Upper lobe of left lung (tissue), 6 donors: ENCODE measurements around the gene ME3. TPM values are rescaled to one million over a fixed set of nuclear protein-coding genes. Genes with fewer than 3 reads are reported as not detected.
"Not testable (repeated sequence)": the region's sequence is repeated elsewhere in the genome, so short reads cannot be mapped to it uniquely, and the experiment has no call there.

Experiments used
- ATAC-seq, 2 donors: fragments of 200-7000 bp; cut with Tn5 transposase; one replicate each; pipeline ENCODE4 v1.9.1; 2022; ENCODE audit warnings: mild to moderate bottlenecking in 2 of 2, moderate library complexity in 2 of 2; ENCODE audit not compliant: low FRiP score in 2 of 2
- DNase-seq, 2 donors: peaks; one replicate each; pipeline ENCODE4 v3.0.0-alpha.2; 2019 to 2020
- H3K27ac ChIP-seq, 4 donors: fragments of 200-600 bp; sonication (generic); one replicate each; pipeline ENCODE4 v1.5.1; 2016 to 2019
- H3K27me3 ChIP-seq, 4 donors: fragments of 200-600 bp; sonication (generic); one replicate each; pipeline ENCODE4 v1.5.1; 2017 to 2019
- H3K36me3 ChIP-seq, 4 donors: fragments of 200-600 bp; sonication (generic); one replicate each; pipeline ENCODE4 v1.5.1; 2016 to 2019
- H3K4me1 ChIP-seq, 4 donors: fragments of 200-600 bp; sonication (generic); one replicate each; pipeline ENCODE4 v1.5.1; 2018 to 2019
- H3K4me3 ChIP-seq, 4 donors: fragments of 200-600 bp; sonication (generic); one replicate each; pipeline ENCODE4 v1.5.1; 2017 to 2019; ENCODE audit warnings: mild to moderate bottlenecking in 2 of 4, moderate library complexity in 1 of 4
- H3K9me3 ChIP-seq, 4 donors: fragments of 200-600 bp; sonication (generic); one replicate each; pipeline ENCODE4 v1.5.1; 2018 to 2019
- EP300 ChIP-seq, 4 donors: sonication (generic); formaldehyde crosslinking; IDR thresholded peaks; one replicate each; pipeline ENCODE4 v1.5.1; 2017; ENCODE audit warnings: antibody characterized with exemption in 4 of 4, control low read depth in 2 of 4
- POLR2A ChIP-seq, 4 donors: fragments of 450-650 bp; IDR thresholded peaks; one replicate each; pipeline ENCODE4 v1.5.1; 2016 to 2017; ENCODE audit warnings: antibody characterized with exemption in 4 of 4, mild to moderate bottlenecking in 2 of 4
- POLR2AphosphoS5 ChIP-seq, 2 donors: sonication (generic); formaldehyde crosslinking; IDR thresholded peaks; one replicate each; pipeline ENCODE4 v1.5.1; 2017; ENCODE audit warnings: antibody characterized with exemption in 2 of 2
- WGBS, 2 donors: methylation state at CpG; one replicate each; pipeline ENCODE4 v1.1.5; 2017 to 2018; 5-methylcytosine and 5-hydroxymethylcytosine counted together
- total RNA-seq, 6 donors: library from RNA; depleted of rRNA in 4 of 6; stranded (reverse); fragments of >200 nt in 4 of 6; gene quantifications; one replicate each; pipeline versions ENCODE4 v1.1.0 to v1.2.1, GENCODE V29; 2016 to 2021
- TF ChIP-seq, protein P1 (sequence below), 6 experiments: fragments of 450-650 bp in 4 of 6; fragments of 200-600 bp in 2 of 6; sonication (generic) in 2 of 6; IDR thresholded peaks; one replicate each; pipeline ENCODE4 v1.5.1; 2016 to 2019; ENCODE audit warnings: antibody characterized with exemption in 6 of 6
- donor health status: DM: no; HTN: no; CAD: no; lungs with moderate emphysema.
- donor health status: DM: no; HTN: yes; CAD: no; lungs with severe emphysema.

The ME3 gene
- total RNA-seq, 6 donors from 2014 or later: 19.5 to 56.6 (median 34.7) TPM

DNA sequence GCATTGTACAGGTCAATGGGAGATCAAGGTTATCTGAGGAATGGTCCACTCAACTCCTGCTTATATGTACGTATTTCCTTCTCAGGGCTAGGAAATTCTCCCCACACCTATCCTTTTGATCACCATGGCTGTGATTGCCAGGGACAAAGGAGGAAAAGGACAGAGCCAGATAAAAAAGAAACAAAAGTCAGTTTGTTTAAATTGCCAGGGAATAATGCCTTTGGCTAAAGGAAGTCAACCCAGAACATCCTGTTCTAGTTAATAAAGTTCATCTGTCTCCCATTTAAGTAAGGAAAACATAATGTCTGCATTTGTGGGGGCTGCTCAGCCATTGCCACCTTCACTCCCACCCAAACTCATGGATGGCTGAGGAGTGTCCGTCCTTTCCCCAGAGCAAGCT lies 124.7 kb downstream of the ME3 start:
- peak overlapping the region; percentile 60 to 77 (median 71) for H3K27ac ChIP-seq
- 61 to 72% methylated on average over 2 of the region's 2 CpGs for WGBS, 2 donors
- H3K9me3 ChIP-seq: no peaks in the 10 kb centered on the region
- ATAC-seq (peak in 1 of 2 donors; percentile 49), DNase-seq (no peak)
- no peaks in the 10 kb centered on the region for H3K27me3 ChIP-seq
- H3K4me3 ChIP-seq: no peak overlapping the region
- H3K36me3 ChIP-seq: no peaks in the 10 kb centered on the region
- peak; percentile 3 to 78 (median 64) for TF ChIP-seq EP300 (IDR thresholded peaks at IDR 0.05)
- TF ChIP-seq POLR2A (IDR thresholded peaks at IDR 0.05): no peak
- TF ChIP-seq POLR2AphosphoS5 (IDR thresholded peaks at IDR 0.05): peak; percentile 36 to 56
- TF ChIP-seq, protein P1, sequence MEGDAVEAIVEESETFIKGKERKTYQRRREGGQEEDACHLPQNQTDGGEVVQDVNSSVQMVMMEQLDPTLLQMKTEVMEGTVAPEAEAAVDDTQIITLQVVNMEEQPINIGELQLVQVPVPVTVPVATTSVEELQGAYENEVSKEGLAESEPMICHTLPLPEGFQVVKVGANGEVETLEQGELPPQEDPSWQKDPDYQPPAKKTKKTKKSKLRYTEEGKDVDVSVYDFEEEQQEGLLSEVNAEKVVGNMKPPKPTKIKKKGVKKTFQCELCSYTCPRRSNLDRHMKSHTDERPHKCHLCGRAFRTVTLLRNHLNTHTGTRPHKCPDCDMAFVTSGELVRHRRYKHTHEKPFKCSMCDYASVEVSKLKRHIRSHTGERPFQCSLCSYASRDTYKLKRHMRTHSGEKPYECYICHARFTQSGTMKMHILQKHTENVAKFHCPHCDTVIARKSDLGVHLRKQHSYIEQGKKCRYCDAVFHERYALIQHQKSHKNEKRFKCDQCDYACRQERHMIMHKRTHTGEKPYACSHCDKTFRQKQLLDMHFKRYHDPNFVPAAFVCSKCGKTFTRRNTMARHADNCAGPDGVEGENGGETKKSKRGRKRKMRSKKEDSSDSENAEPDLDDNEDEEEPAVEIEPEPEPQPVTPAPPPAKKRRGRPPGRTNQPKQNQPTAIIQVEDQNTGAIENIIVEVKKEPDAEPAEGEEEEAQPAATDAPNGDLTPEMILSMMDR (IDR thresholded peaks at IDR 0.05): no peak
- H3K4me1 ChIP-seq: peaks cover 19 to 36% (median 23%) of the 10 kb centered on the region in 4 donors

DNA sequence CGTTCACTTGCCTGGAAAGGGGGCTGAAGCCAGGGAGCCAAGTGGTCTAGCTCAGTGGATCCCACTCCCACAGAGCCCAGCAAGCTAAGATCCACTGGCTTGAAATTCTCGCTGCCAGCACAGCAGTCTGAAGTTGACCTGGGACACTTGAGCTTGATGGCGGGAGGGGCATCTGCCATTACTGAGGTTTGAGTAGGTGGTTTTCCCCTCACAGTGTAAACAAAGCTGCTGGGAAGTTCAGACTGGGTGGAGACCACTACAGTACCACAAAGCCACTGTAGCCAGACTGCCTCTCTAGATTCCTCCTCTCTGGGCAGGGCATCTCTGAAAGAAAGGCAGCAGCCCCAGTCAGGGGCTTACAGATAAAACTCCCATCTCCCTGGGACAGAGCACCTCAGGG lies 131.1 kb downstream of the ME3 start:
- not testable (repeated sequence) for ATAC-seq, H3K27ac ChIP-seq, H3K27me3 ChIP-seq, H3K36me3 ChIP-seq, H3K9me3 ChIP-seq, H3K4me3 ChIP-seq
- WGBS, 2 donors: 38 to 78% methylated on average over 3 of the region's 3 CpGs
- peaks cover 3 to 13% (median 7%) of the 10 kb centered on the region in 4 donors for H3K4me1 ChIP-seq
- TF ChIP-seq EP300 (IDR thresholded peaks at IDR 0.05) (peak in 1 of 4 donors; percentile 9), POLR2AphosphoS5 (IDR thresholded peaks at IDR 0.05) (peak in 1 of 2 donors; percentile 22)
- peak in 1 of 2 donors; percentile 73 for DNase-seq

DNA sequence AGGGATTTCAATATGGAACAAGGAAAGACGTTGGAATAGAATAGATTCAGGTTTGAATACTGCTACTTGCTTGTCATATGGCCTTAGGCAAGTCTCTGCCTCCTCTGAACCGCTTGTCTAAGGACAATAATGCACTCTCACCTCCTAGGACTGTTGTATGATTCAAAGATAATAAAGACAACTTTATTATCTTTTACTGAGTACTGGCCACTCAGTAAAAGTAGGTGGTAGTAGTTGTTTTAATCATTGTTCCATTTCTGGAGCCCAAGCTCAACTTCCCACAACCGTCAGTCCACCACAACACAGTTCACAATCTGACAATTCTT lies 134.2 kb downstream of the ME3 start:
- peaks cover 3 to 13% (median 7%) of the 10 kb centered on the region in 4 donors for H3K4me1 ChIP-seq
- TF ChIP-seq POLR2A (IDR thresholded peaks at IDR 0.05): no peak
- TF ChIP-seq, protein P1 (IDR thresholded peaks at IDR 0.05): no peak
- no peak for TF ChIP-seq POLR2AphosphoS5 (IDR thresholded peaks at IDR 0.05)
- no peak for TF ChIP-seq EP300 (IDR thresholded peaks at IDR 0.05)
- H3K9me3 ChIP-seq: no peaks in the 10 kb centered on the region
- H3K4me3 ChIP-seq: no peak overlapping the region
- DNase-seq: no peak
- H3K27ac ChIP-seq: no peak overlapping the region
- WGBS, 2 donors: 87 to 89% methylated on average over 3 of the region's 3 CpGs
- H3K27me3 ChIP-seq: no peaks in the 10 kb centered on the region
- no peak for ATAC-seq
- no peaks in the 10 kb centered on the region for H3K36me3 ChIP-seq

DNA sequence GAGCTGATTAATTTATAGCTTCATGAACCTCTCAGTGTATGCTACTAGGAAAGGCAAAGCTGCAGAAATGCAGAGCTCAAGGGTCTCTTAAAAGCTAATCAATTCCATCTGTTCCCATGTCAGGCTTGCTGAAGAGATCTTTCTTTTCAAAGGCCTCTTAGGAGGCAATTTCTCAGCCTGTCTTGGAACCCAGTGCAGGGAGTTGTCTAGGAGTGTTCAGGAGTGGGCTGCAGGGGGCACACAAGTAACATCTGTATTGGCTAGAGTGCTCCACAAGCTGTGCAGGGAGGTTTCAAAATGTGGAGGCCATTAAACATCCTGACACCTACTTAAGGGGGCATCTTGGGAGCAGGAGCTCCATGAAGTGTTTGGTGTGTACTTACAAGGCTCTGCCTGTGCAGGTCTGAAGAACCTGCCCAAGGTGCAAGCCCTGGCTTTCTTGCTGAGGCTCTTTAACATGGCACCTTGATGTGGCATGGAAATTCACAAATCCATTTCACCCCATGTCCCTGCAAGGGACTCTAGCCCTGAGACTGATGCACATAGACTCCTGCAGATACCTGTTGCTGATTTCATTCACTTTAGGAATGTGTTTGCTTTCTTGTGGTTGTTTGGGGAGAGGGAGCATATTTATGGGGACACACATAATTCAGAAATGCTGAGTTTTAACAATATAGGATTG lies 134.7 kb downstream of the ME3 start:
- Histone ChIP-seq H3K36me3 (no peaks in the 10 kb centered on the region), H3K9me3 (no peaks in the 10 kb centered on the region), H3K4me1 (peaks cover 3 to 13% (median 7%) of the 10 kb centered on the region in 4 donors), H3K4me3 (no peak overlapping the region), H3K27ac (no peak overlapping the region), H3K27me3 (no peaks in the 10 kb centered on the region)
- DNase-seq (no peak), ATAC-seq (no peak)
- TF ChIP-seq POLR2A (IDR thresholded peaks at IDR 0.05) (no peak), POLR2AphosphoS5 (IDR thresholded peaks at IDR 0.05) (no peak), EP300 (IDR thresholded peaks at IDR 0.05) (no peak)

DNA sequence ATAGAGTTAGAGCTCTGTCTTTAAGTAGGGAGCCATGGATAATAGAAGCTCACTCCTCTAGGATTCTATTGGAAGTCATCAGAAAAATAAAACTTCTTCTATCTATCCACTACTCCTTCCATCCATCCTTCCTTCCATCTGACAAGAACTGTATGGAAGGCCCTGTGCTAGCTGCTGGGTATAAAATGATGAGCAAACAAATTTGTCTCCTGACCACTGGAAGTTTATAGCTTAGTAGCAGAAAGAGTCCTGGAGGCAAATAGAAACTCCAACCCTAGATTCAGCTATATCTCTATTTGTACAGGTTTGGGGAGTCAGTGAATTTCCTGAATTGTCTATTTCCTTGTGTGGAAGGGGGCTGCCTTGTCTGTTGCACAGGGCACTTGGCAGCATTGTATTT lies 136.6 kb downstream of the ME3 start:
- H3K27ac ChIP-seq: no peak overlapping the region
- H3K4me3 ChIP-seq: no peak overlapping the region
- DNase-seq (no peak), ATAC-seq (no peak)
- H3K27me3 ChIP-seq: no peaks in the 10 kb centered on the region
- no peaks in the 10 kb centered on the region for H3K36me3 ChIP-seq
- no peak for TF ChIP-seq POLR2AphosphoS5 (IDR thresholded peaks at IDR 0.05)
- TF ChIP-seq POLR2A (IDR thresholded peaks at IDR 0.05): no peak
- TF ChIP-seq, protein P1 (IDR thresholded peaks at IDR 0.05): no peak
- no peak for TF ChIP-seq EP300 (IDR thresholded peaks at IDR 0.05)
- H3K9me3 ChIP-seq: no peaks in the 10 kb centered on the region
- H3K4me1 ChIP-seq: peaks cover 0 to under 1% (median under 1%) of the 10 kb centered on the region in 4 donors
